ENCODE measurements around the gene MAEA.

The MAEA gene

GRCh38 chr4:1250527-1250812 is 39.2 kb upstream of the MAEA start:
- no peak for DNase-seq

- DNase-seq, result no peak
These were observed 38.5 kb upstream of the MAEA start for GRCh38 chr4:1250921-1251772.

GRCh38 chr4:1251773-1252066 is 38.0 kb upstream of the MAEA start:
- DNase-seq, result no peak

GRCh38 chr4:1252928-1253492 is 36.7 kb upstream of the MAEA start:
- DNase-seq, result no peak

- DNase-seq, result no peak
These were observed 35.9 kb upstream of the MAEA start for GRCh38 chr4:1253831-1254230.

- DNase-seq, result no peak
These were observed 34.5 kb upstream of the MAEA start for GRCh38 chr4:1255151-1255550.

GRCh38 chr4:1255699-1256098 is 34.0 kb upstream of the MAEA start:
- no peak for DNase-seq

GRCh38 chr4:1258457-1258856 is 31.2 kb upstream of the MAEA start:
- DNase-seq, result no peak

- no peak for DNase-seq
These were observed 29.7 kb upstream of the MAEA start for GRCh38 chr4:1259966-1260365.

- DNase-seq, result no peak
These were observed 29.1 kb upstream of the MAEA start for GRCh38 chr4:1260418-1261106.

- no peak for DNase-seq
These were observed 28.4 kb upstream of the MAEA start for GRCh38 chr4:1261107-1261928.

- DNase-seq, result no peak
These were observed 24.7 kb upstream of the MAEA start for GRCh38 chr4:1264942-1265341.

- no peak for DNase-seq
These were observed 24.3 kb upstream of the MAEA start for GRCh38 chr4:1265351-1265750.

GRCh38 chr4:1266881-1267763 is 22.6 kb upstream of the MAEA start:
- DNase-seq, result no peak

GRCh38 chr4:1269209-1269608 is 20.5 kb upstream of the MAEA start:
- no peak for DNase-seq

- DNase-seq, result no peak
These were observed 18.0 kb upstream of the MAEA start for GRCh38 chr4:1271686-1272085.

GRCh38 chr4:1274871-1275270 is 14.8 kb upstream of the MAEA start:
- no peak for DNase-seq

- no peak for DNase-seq
These were observed 12.7 kb upstream of the MAEA start for GRCh38 chr4:1276984-1277383.

GRCh38 chr4:1277667-1278665 is 11.7 kb upstream of the MAEA start:
- DNase-seq, result no peak

- no peak for DNase-seq
These were observed 10.4 kb upstream of the MAEA start for GRCh38 chr4:1279253-1279652.

GRCh38 chr4:1283711-1284110 is 6.0 kb upstream of the MAEA start:
- DNase-seq, result no peak
